HFF-Myc (cell line): ENCODE measurements around the gene HRH1.

Experiments used
- DNase-seq: peaks from one replicate; pipeline ENCODE4 v3.0.0-alpha.2; 2011; ENCODE audit warnings: low read depth; ENCODE audit errors: extremely low read depth
- H3K4me3 ChIP-seq: replicated peaks from 2 replicates; pipeline ENCODE4 v1.5.1; 2011; ENCODE audit warnings: low read depth, mild to moderate bottlenecking, control low read depth, low read length
- CTCF ChIP-seq: IDR thresholded peaks from 2 replicates; pipeline ENCODE4 v1.5.1; 2012; ENCODE audit warnings: mild to moderate bottlenecking, low read depth, low read length, control low read depth; ENCODE audit errors: missing control alignments

Gene HRH1

GRCh38 chr3:11288786-11289637 lies 134.7 kb downstream of the HRH1 start:
- H3K4me3 ChIP-seq, result peak overlapping the region; percentile 23
- DNase-seq, result peak; percentile 79

DNA sequence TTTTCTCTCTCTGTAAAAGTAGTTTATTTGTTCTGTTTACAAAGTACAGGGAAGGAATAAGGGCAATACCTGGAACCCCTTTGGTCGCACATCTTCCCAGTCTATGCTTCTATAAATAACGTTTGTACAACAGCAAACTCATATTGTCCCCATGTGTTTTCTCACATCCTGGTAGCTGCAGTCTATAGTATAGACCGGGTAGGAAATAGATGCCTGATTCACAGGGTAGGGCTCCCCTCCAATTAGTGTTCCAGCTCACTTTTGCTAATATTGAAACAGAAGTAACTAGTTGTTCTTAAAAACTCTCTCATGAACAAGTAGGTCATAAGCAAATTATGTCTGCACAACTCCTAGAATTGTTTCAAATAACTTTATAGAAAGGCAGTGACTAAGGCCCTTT lies 135.6 kb downstream of the HRH1 start:
- no peak for TF ChIP-seq CTCF
- H3K4me3 ChIP-seq, result no peak overlapping the region
- DNase-seq, result no peak

More at GRCh38 chr3:11288786-11289637, 134.7 kb downstream of the HRH1 start:
- TF ChIP-seq CTCF, result no peak

DNA sequence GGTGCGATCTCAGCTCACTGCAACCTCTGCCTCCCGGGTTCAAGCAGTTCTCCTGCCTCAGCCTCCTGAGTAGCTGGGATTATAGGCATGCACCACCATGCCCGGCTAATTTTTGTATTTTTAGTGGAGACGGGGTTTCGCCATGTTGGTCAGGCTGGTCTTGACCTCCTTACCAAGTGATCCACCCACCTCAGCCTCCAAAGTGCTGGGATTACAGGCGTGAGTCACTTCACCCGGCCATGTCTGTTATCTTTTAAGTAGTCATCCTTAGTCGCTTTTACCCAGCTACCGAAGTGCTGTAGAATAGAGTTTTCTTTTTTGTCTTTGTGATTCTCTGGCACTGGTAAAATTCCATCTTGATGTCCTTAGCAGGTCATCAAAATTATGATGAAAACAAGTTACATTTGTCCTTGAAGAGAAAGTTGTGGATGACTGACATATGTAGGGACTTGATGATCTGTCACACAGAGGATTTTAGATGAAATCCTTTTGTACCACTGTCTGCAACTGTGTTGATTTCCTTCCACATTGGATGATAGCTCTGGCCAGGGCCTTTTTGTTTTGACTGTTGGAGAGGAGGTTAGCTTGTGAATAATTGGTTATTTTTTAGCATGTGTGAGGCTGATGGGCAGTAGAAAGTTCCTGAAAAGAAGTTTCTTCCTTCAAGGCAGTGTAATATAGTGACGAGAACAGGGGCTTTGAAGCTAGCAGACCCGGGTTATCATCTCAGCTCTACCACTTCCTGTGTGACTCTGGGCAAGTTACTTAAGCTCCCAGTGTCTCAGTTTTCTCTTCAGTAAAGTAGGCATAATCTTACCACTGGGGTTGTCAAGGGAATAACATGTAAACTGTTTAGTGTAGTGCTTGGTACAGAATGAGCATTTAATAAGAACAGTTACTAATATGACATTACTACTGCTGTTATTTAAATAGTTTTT lies 136.7 kb downstream of the HRH1 start:
- no peak overlapping the region for H3K4me3 ChIP-seq
- TF ChIP-seq CTCF, result no peak
- no peak for DNase-seq

DNA sequence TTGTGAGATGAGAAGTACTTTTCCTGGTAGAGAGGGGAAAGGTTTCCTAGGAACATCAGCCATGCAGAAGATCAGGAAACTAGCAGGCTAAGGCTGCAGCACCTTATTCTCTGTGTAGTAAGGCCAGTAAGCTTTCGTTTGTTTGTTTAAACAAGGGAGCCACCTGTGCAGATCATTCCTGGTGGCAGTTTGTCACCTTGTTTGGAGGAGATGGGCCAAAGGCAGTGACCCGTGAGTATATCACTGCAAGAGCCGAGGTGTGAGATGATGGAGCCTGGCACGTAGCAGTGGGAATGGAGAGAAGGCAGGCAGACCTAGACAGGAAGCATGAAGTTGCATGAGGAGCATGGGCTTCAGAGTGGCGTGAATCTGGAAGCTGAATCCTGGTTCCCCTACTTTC lies 137.5 kb downstream of the HRH1 start:
- TF ChIP-seq CTCF, result no peak
- DNase-seq, result no peak
- no peak overlapping the region for H3K4me3 ChIP-seq

- no peak for DNase-seq
- H3K4me3 ChIP-seq, result no peak overlapping the region
- no peak for TF ChIP-seq CTCF
These were observed 142.8 kb downstream of the HRH1 start for GRCh38 chr3:11297126-11297525.

GRCh38 chr3:11300970-11301369 lies 146.7 kb downstream of the HRH1 start:
- no peak overlapping the region for H3K4me3 ChIP-seq
- no peak for TF ChIP-seq CTCF
- DNase-seq, result no peak
